Liver (tissue), 9 donors: ENCODE data around the gene AKT1S1. TPM values are rescaled to one million over a fixed set of nuclear protein-coding genes. Genes with fewer than 3 reads are reported as not detected.

ENCODE experiments used
- DNase-seq: peaks from one replicate; pipeline ENCODE4 v3.0.0-alpha.2; 2017; ENCODE audit warnings: low spot score
- H3K27ac ChIP-seq, 2 donors: one replicate each; pipeline ENCODE4 v1.7.0; 2013; ENCODE audit warnings: inconsistent platforms in 2 of 2, low read length in 2 of 2, control low read depth in 1 of 2, low read depth in 1 of 2, mild to moderate bottlenecking in 1 of 2
- H3K27me3 ChIP-seq, 4 donors: one replicate each; pipeline versions ENCODE4 v1.6.1 to v1.7.0; 2013; ENCODE audit warnings: low read length in 3 of 4, inconsistent platforms in 1 of 4, mild to moderate bottlenecking in 1 of 4, moderate library complexity in 1 of 4; ENCODE audit not compliant: control insufficient read depth in 4 of 4, insufficient read depth in 4 of 4
- H3K36me3 ChIP-seq, 4 donors: one replicate each; pipeline versions ENCODE4 v1.6.1 to v1.7.0; 2013; ENCODE audit warnings: low read length in 3 of 4, mild to moderate bottlenecking in 3 of 4, low read depth in 1 of 4, moderate library complexity in 1 of 4; ENCODE audit not compliant: control insufficient read depth in 4 of 4, insufficient read depth in 3 of 4
- H3K4me1 ChIP-seq, 4 donors: one replicate each; pipeline versions ENCODE4 v1.6.1 to v1.7.0; 2013; ENCODE audit warnings: low read length in 3 of 4, mild to moderate bottlenecking in 3 of 4, moderate library complexity in 1 of 4; ENCODE audit not compliant: control insufficient read depth in 4 of 4, insufficient read depth in 4 of 4
- H3K4me3 ChIP-seq, 3 donors: one replicate each; pipeline versions ENCODE4 v1.6.1 to v1.7.0; 2013; ENCODE audit warnings: low read length in 3 of 3, control low read depth in 1 of 3, low read depth in 1 of 3, mild to moderate bottlenecking in 1 of 3
- H3K9ac ChIP-seq, 2 donors: one replicate each; pipeline ENCODE4 v1.7.0; 2013; ENCODE audit warnings: low read length in 2 of 2, mild to moderate bottlenecking in 2 of 2, moderate library complexity in 2 of 2, control low read depth in 1 of 2, low read depth in 1 of 2
- H3K9me3 ChIP-seq, 4 donors: one replicate each; pipeline versions ENCODE4 v1.6.1 to v1.7.0; 2013; ENCODE audit warnings: low read length in 3 of 4; ENCODE audit not compliant: control insufficient read depth in 4 of 4
- ATF3 ChIP-seq: IDR thresholded peaks from 2 replicates; pipeline ENCODE4 v1.6.1; 2016; ENCODE audit warnings: antibody characterized with exemption
- CTCF ChIP-seq: fragments of 150-350 bp; IDR thresholded peaks from 2 replicates; pipeline ENCODE4 v1.5.1; 2017; ENCODE audit warnings: improper control_type of control experiment, low read depth, low read length; ENCODE audit not compliant: missing input control
- EGR1 ChIP-seq, 2 donors: IDR thresholded peaks; 2 replicates each; pipeline ENCODE4 v1.6.1; 2016 to 2018; ENCODE audit warnings: antibody characterized with exemption in 2 of 2, low read depth in 2 of 2
- FOXA1 ChIP-seq: IDR thresholded peaks from 2 replicates; pipeline ENCODE4 v1.6.1; 2016; ENCODE audit warnings: antibody characterized with exemption
- FOXA2 ChIP-seq: IDR thresholded peaks from 2 replicates; pipeline ENCODE4 v1.6.1; 2016; ENCODE audit warnings: antibody characterized with exemption
- GABPA ChIP-seq, 2 donors: IDR thresholded peaks in 1 of 2; conservative IDR thresholded peaks in 1 of 2; 2 replicates each; pipeline ENCODE4 v1.6.1; 2016; ENCODE audit warnings: antibody characterized with exemption in 2 of 2, mild to moderate bottlenecking in 1 of 2, moderate library complexity in 1 of 2
- HNF4A ChIP-seq, 2 donors: conservative IDR thresholded peaks; 2 replicates each; pipeline ENCODE4 v1.6.1; 2016; ENCODE audit warnings: antibody characterized with exemption in 2 of 2, mild to moderate bottlenecking in 2 of 2
- HNF4G ChIP-seq: IDR thresholded peaks from 2 replicates; pipeline ENCODE4 v1.6.1; 2016; ENCODE audit warnings: antibody characterized with exemption
- MAX ChIP-seq: IDR thresholded peaks from 2 replicates; pipeline ENCODE4 v1.6.1; 2016; ENCODE audit warnings: antibody characterized with exemption
- NR2F2 ChIP-seq: IDR thresholded peaks from 2 replicates; pipeline ENCODE4 v1.6.1; 2016; ENCODE audit warnings: antibody characterized with exemption
- RAD21 ChIP-seq, 2 donors: IDR thresholded peaks; 2 replicates each; pipeline ENCODE4 v1.6.1; 2016; ENCODE audit warnings: antibody characterized with exemption in 2 of 2, mild to moderate bottlenecking in 2 of 2
- RXRA ChIP-seq, 2 donors: IDR thresholded peaks; 2 replicates each; pipeline ENCODE4 v1.6.1; 2017 to 2018; ENCODE audit warnings: antibody characterized with exemption in 2 of 2, mild to moderate bottlenecking in 1 of 2
- SP1 ChIP-seq: IDR thresholded peaks from 2 replicates; pipeline ENCODE4 v1.6.1; 2018; ENCODE audit warnings: antibody characterized with exemption, mild to moderate bottlenecking
- TAF1 ChIP-seq: conservative IDR thresholded peaks from 2 replicates; pipeline ENCODE4 v1.6.1; 2016; ENCODE audit warnings: antibody characterized with exemption, mild to moderate bottlenecking
- YY1 ChIP-seq: IDR thresholded peaks from 2 replicates; pipeline ENCODE4 v1.6.1; 2016; ENCODE audit warnings: antibody characterized with exemption, mild to moderate bottlenecking
- ZBTB33 ChIP-seq: IDR thresholded peaks from 2 replicates; pipeline ENCODE4 v1.6.1; 2016; ENCODE audit warnings: antibody characterized with exemption
- WGBS: extraction: QIAGEN DNeasy Blood & Tissue Kit; methylation state at CpG from one replicate; pipeline ENCODE4 v1.1.7; 2013; 5-methylcytosine and 5-hydroxymethylcytosine counted together
- polyA plus RNA-seq, 2 donors: library from polyadenylated mRNA; stranded (reverse) in 1 of 2; unstranded in 1 of 2; fragments of 200-250 nt in 1 of 2; fragments of >200 nt in 1 of 2; fragmentation: Nextera tagmentation in 1 of 2; extraction: Ambion mirVana in 1 of 2; gene quantifications; one replicate each; pipeline versions ENCODE4 v1.2.1 to v1.2.3, GENCODE V29; 2013 to 2015
- total RNA-seq, 2 donors: library from RNA; depleted of rRNA; stranded (reverse); fragments of >200 nt; gene quantifications; one replicate each; pipeline ENCODE4 v1.2.3, GENCODE V29; 2014
- donor health status: healthy.
- donor health status: healthy.
- donor health status: healthy.
- donor health status: healthy.
- donor health status: healthy.

Gene AKT1S1
- total and polyA plus RNA-seq, 4 donors = 6.8 to 43.9 (median 12.9) TPM

- WGBS = 98% methylated on average over 6 of the region's 6 CpGs
- peaks cover 0 to 5% (median 3%) of the 10 kb centered on the region in 4 donors for H3K36me3 ChIP-seq
- H3K27me3 ChIP-seq = no peaks in the 10 kb centered on the region
- DNase-seq = no peak
- H3K27ac ChIP-seq = no peak overlapping the region
- no peak for TF ChIP-seq NR2F2
- peak in 1 of 2 donors; percentile 37 for TF ChIP-seq HNF4A (conservative IDR thresholded peaks at IDR 0.05)
- H3K4me1 ChIP-seq = peaks cover 2 to 34% (median 14%) of the 10 kb centered on the region in 4 donors
- no peaks in the 10 kb centered on the region for H3K9me3 ChIP-seq
- no peak overlapping the region for H3K9ac ChIP-seq
- H3K4me3 ChIP-seq = no peak overlapping the region
Measured at GRCh38 chr19:49915271-49915670, 38.1 kb upstream of the AKT1S1 start.

GRCh38 chr19:49913720-49914119, 36.6 kb upstream of the AKT1S1 start:
- H3K9ac ChIP-seq = no peak overlapping the region
- H3K9me3 ChIP-seq = no peaks in the 10 kb centered on the region
- H3K4me3 ChIP-seq = no peak overlapping the region
- DNase-seq = no peak
- no peaks in the 10 kb centered on the region for H3K27me3 ChIP-seq
- H3K36me3 ChIP-seq = peaks cover 2 to 18% (median 9%) of the 10 kb centered on the region in 4 donors
- H3K27ac ChIP-seq = no peak overlapping the region
- WGBS = 96% methylated on average over 10 of the region's 10 CpGs
- peaks cover 0 to 29% (median 13%) of the 10 kb centered on the region in 4 donors for H3K4me1 ChIP-seq
- TF ChIP-seq RXRA (IDR thresholded peaks at IDR 0.05) = no peak
- no peak for TF ChIP-seq YY1
- TF ChIP-seq HNF4A (conservative IDR thresholded peaks at IDR 0.05) = no peak
- no peak for TF ChIP-seq GABPA (IDR thresholded peaks at IDR 0.05 in 1 of 2, conservative IDR thresholded peaks at IDR 0.05 in 1 of 2)
- TF ChIP-seq FOXA1 = no peak

GRCh38 chr19:49912965-49913685, 36.0 kb upstream of the AKT1S1 start:
- Histone ChIP-seq H3K9ac (no peak overlapping the region), H3K36me3 (peaks cover 2 to 24% (median 14%) of the 10 kb centered on the region in 4 donors), H3K4me3 (no peak overlapping the region), H3K4me1 (peaks cover 0 to 25% (median 11%) of the 10 kb centered on the region in 4 donors), H3K27me3 (no peaks in the 10 kb centered on the region), H3K27ac (no peak overlapping the region), H3K9me3 (no peaks in the 10 kb centered on the region)
- 84% methylated on average over 21 of the region's 21 CpGs for WGBS
- peak; percentile 52 for DNase-seq
- TF ChIP-seq HNF4A (conservative IDR thresholded peaks at IDR 0.05) (no peak), TAF1 (no peak), RAD21 (IDR thresholded peaks at IDR 0.05) (peak in 1 of 2 donors; percentile 46)

- peaks cover 0 to 18% (median 6%) of the 10 kb centered on the region in 4 donors for H3K4me1 ChIP-seq
- peaks cover 6 to 37% (median 16%) of the 10 kb centered on the region in 4 donors for H3K36me3 ChIP-seq
- TF ChIP-seq SP1 (no peak), ATF3 (no peak), MAX (no peak), HNF4A (conservative IDR thresholded peaks at IDR 0.05) (no peak), HNF4G (no peak), CTCF (no peak), ZBTB33 (no peak), NR2F2 (no peak), FOXA2 (no peak), EGR1 (IDR thresholded peaks at IDR 0.05; ENCODE audit: low read depth in 2 of 2) (no peak), TAF1 (no peak)
- H3K27me3 ChIP-seq = no peaks in the 10 kb centered on the region
- no peaks in the 10 kb centered on the region for H3K9me3 ChIP-seq
- no peak for DNase-seq
- WGBS = 75% methylated on average over 9 of the region's 9 CpGs
- H3K9ac ChIP-seq = no peak overlapping the region
- H3K27ac ChIP-seq = peak overlapping the region in 1 of 2 donors; percentile 19
- no peak overlapping the region for H3K4me3 ChIP-seq
Measured at GRCh38 chr19:49911381-49912145, 34.4 kb upstream of the AKT1S1 start.
